Activated CD8-positive, alpha-beta memory T cell treated with anti-CD3 and anti-CD28 coated beads, Interleukin-2, amount 10 ng/mL, durations not matched to agents 7 days and 5 days (primary cell): ENCODE data around the gene EPN3. TPM values are rescaled to one million over a fixed set of nuclear protein-coding genes. Genes with fewer than 3 reads are reported as not detected.
A peak's percentile ranks its signal among the peaks of the same experiment; 100 is the strongest.

Experiments used
- ATAC-seq: fragments of 150-1000 bp; cut with Tn5 transposase; one replicate; pipeline ENCODE4 v1.10.0; 2021; ENCODE audit warnings: moderate library complexity
- CTCF ChIA-PET: fragments of 350-600 bp; sonication (Branson Sonifier 250); formaldehyde crosslinking; loops from one replicate; lab custom pipeline; 2021; ENCODE audit warnings: antibody characterized with exemption; lab: Charles Lee
- DNase-seq: peaks from one replicate; pipeline ENCODE4 v3.0.0-alpha.2; 2020
- H3K27ac Mint-ChIP-seq: one replicate; pipeline ENCODE4 v1.8.0; 2021; ENCODE audit warnings: mild to moderate bottlenecking, mixed read lengths
- H3K27me3 Mint-ChIP-seq: one replicate; pipeline ENCODE4 v1.8.0; 2021; ENCODE audit warnings: mixed read lengths
- H3K36me3 Mint-ChIP-seq: one replicate; pipeline ENCODE4 v1.8.0; 2021; ENCODE audit warnings: mild to moderate bottlenecking, mixed read lengths
- H3K4me1 Mint-ChIP-seq: one replicate; pipeline ENCODE4 v1.8.0; 2021; ENCODE audit warnings: mixed read lengths
- H3K4me3 Mint-ChIP-seq: one replicate; pipeline ENCODE4 v1.8.0; 2021; ENCODE audit warnings: mild to moderate bottlenecking, moderate library complexity, mixed read lengths
- H3K9me3 Mint-ChIP-seq: one replicate; pipeline ENCODE4 v1.8.0; 2022; ENCODE audit warnings: low read depth, mixed read lengths
- total RNA-seq, 2 experiments: library from RNA; stranded (reverse); gene quantifications; one replicate each; pipeline ENCODE4 v1.2.3, GENCODE V29; 2021

The EPN3 gene
- total RNA-seq, 2 experiments from 2014 or later: not detected

- Mint-ChIP-seq H3K27ac (no peak overlapping the region), H3K4me1 (peaks cover 14% of the 10 kb centered on the region), H3K4me3 (no peak overlapping the region), H3K36me3 (no peaks in the 10 kb centered on the region), H3K9me3 (no peaks in the 10 kb centered on the region), H3K27me3 (peaks cover 59% of the 10 kb centered on the region)
- CTCF ChIA-PET: interaction anchor here (1.5 to 2.7 kb wide), 2 partner anchors 10 to 31 kb away, joined by 4 to 13 read pairs; no protein-coding TSS in a partner anchor
- DNase-seq: no peak
- ATAC-seq: no peak
Observed at GRCh38 chr17:50531428-50532025, 1.0 kb upstream of the EPN3 start.

DNA sequence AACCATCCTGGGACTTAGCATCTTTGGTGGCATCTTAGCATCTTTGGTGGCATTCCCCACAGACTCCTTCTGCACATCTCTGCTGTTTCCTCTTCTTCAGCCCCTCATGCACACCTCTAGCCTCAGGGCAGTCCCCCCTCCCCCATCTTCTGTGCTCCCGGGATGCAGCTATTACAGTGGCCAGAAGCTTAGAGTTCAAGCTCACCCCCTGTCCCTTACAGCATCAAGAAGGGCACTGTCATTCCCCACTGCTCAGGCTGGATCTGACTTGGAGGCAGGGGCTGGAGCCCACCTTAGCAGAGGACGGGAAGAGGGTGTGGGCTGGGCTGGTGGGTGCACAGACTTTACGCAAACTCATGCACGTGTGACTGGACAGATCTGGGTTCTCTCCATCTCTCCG is 650 bp downstream of the EPN3 start:
- Mint-ChIP-seq H3K4me1 (peaks cover 14% of the 10 kb centered on the region), H3K9me3 (no peaks in the 10 kb centered on the region), H3K27ac (no peak overlapping the region), H3K4me3 (no peak overlapping the region), H3K36me3 (no peaks in the 10 kb centered on the region), H3K27me3 (peaks cover 59% of the 10 kb centered on the region)
- no peak for ATAC-seq
- DNase-seq: no peak
- CTCF ChIA-PET: interaction anchor here (1.1 to 1.7 kb wide), 4 partner anchors 9 to 55 kb away, joined by 3 to 9 read pairs (median 3); partner anchors contain the start of gene RSAD1

DNA sequence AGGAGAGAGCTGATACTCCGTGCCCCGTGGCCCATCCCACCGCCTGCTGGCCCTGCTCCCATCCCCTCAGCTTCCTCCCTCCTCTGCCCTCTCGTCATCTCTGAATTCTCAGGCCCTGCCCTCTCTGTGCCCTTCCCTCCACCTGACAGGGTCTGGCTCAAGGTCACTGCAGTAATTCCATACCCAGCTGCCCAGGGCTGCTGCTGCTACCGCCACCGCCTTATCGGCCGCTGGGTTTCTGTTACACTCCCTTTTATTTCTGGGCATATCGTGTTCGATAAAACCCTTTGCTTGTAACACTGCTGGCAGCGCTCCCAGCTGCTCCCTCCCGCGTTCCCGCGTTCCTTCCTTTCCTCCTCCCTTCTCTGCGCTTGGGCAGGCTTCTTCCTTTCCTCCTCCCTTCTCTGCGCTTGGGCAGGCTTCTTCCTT is 1.2 kb downstream of the EPN3 start:
- Mint-ChIP-seq H3K36me3 (no peaks in the 10 kb centered on the region), H3K4me1 (peaks cover 14% of the 10 kb centered on the region), H3K9me3 (no peaks in the 10 kb centered on the region), H3K27me3 (peaks cover 59% of the 10 kb centered on the region), H3K27ac (no peak overlapping the region), H3K4me3 (no peak overlapping the region)
- no peak for DNase-seq
- CTCF ChIA-PET: interaction anchor here (1.1 to 1.7 kb wide), 4 partner anchors 8 to 55 kb away, joined by 3 to 9 read pairs (median 3); partner anchors contain the start of gene RSAD1
- no peak for ATAC-seq

DNA sequence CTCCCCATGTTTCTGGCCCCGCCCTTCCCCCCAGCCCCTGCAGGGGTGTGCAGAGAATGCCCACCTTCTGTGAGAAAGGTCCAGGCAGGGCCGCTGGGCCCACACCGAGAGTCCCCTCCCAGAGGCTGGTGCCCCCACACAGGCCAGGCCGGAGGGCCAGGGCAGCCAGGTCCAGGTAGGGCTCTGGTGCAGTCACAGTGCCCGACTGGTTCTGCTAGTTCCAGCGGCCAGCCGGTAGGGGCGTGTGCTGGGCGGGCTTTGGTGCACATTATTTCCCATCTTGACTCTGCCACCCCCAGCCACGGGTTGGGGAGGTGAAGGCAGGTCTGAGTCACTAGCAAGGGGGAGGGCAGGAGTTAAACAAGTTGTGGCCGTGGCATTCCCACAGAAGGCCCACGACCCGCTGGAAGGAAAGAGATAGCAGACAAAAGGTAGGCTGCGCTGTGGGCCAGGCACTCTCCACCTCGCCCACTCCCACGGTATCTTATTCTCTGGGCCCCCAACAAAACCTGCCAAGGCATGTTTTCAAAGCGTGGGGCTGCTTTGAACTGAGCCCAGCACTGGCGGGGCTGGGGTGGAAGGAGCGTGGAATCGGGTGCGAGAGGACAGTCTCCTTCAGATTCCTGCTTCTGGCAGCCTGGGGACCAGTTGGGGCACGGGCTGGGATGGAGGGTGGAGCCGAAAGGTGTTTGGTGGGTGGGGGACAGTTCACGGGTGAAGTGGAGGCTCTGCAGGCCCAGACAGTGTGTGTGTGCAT is 1.9 kb downstream of the EPN3 start:
- CTCF ChIA-PET: interaction anchor here (1.1 to 2.0 kb wide), 4 partner anchors 7 to 56 kb away, joined by 3 to 9 read pairs (median 4); partner anchors contain the start of genes RSAD1 and SPATA20
- peaks cover 14% of the 10 kb centered on the region for H3K4me1 Mint-ChIP-seq
- H3K4me3 Mint-ChIP-seq: no peak overlapping the region
- no peak overlapping the region for H3K27ac Mint-ChIP-seq
- H3K36me3 Mint-ChIP-seq: no peaks in the 10 kb centered on the region
- no peaks in the 10 kb centered on the region for H3K9me3 Mint-ChIP-seq
- peaks cover 59% of the 10 kb centered on the region for H3K27me3 Mint-ChIP-seq
- ATAC-seq: peak; percentile 61
- DNase-seq: no peak

DNA sequence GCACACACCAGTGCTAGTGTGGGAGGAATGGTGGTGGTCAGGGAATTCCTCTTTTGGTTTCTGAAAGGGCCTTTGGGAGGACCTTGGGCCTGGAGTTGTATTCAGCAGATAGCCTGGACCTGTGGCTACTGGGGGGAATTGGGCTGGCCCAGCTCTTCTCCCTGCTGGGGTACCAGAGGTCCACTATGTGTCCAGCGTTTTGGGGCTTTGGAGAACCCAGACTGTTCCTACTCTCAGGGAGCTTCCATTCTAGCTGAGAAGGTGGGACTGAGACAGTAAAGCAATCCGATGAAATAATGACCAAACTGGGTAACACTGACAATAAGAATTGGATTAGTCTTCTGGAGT is 2.4 kb downstream of the EPN3 start:
- peaks cover 54% of the 10 kb centered on the region for H3K27me3 Mint-ChIP-seq
- H3K36me3 Mint-ChIP-seq: no peaks in the 10 kb centered on the region
- no peak for DNase-seq
- ATAC-seq: no peak
- H3K9me3 Mint-ChIP-seq: no peaks in the 10 kb centered on the region
- H3K4me3 Mint-ChIP-seq: no peak overlapping the region
- CTCF ChIA-PET: interaction anchor here (1.0 to 2.0 kb wide), 2 partner anchors 12 to 16 kb away, joined by 3 to 4 read pairs; partner anchors contain the start of gene SPATA20
- H3K27ac Mint-ChIP-seq: no peak overlapping the region
- H3K4me1 Mint-ChIP-seq: peaks cover 14% of the 10 kb centered on the region

- peaks cover 14% of the 10 kb centered on the region for H3K4me1 Mint-ChIP-seq
- no peak overlapping the region for H3K27ac Mint-ChIP-seq
- no peak for DNase-seq
- no peaks in the 10 kb centered on the region for H3K36me3 Mint-ChIP-seq
- CTCF ChIA-PET: interaction anchor here (1.0 to 2.0 kb wide), 2 partner anchors 11 to 17 kb away, joined by 3 to 4 read pairs; partner anchors contain the start of gene SPATA20
- H3K27me3 Mint-ChIP-seq: peaks cover 51% of the 10 kb centered on the region
- no peaks in the 10 kb centered on the region for H3K9me3 Mint-ChIP-seq
- no peak overlapping the region for H3K4me3 Mint-ChIP-seq
- ATAC-seq: no peak
Observed at GRCh38 chr17:50535407-50535806, 2.9 kb downstream of the EPN3 start.

DNA sequence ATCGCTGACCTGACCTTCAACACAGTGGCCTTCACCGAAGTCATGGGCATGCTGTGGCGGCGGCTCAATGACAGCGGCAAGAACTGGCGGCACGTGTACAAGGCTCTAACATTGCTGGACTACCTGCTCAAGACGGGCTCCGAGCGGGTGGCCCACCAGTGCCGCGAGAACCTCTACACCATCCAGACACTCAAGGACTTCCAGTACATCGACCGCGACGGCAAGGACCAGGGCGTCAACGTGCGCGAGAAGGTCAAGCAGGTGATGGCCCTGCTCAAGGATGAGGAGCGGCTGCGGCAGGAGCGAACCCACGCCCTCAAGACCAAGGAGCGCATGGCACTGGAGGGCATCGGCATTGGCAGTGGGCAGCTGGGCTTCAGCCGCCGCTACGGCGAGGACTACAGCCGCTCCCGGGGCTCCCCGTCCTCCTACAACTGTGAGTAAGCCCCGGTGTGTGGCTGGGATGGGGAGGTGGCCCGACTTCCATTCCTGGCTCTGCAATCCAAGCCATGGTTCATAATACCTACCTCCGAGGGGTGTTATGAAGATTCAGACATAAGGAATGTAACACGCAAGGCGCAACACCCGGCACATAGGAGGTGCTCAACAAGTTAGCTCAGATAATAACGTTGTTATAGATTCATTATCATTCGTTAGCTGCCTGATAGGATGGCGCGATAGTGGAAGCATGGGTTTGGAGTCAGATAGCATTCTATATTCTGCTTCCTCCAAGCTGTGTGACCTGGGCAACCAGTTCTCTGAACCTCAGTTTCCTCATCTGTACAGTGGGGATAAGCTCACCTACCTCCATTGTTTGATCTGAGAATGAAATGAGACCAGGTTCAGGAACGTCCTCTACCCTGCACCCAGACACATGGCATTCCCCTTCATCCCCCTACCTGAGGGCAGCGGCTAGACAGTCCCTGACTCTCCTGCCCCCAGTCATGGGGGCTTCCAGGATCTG is 4.4 kb downstream of the EPN3 start:
- ATAC-seq (no peak), DNase-seq (no peak)
- peaks cover 37% of the 10 kb centered on the region for H3K27me3 Mint-ChIP-seq
- no peak overlapping the region for H3K4me3 Mint-ChIP-seq
- no peak overlapping the region for H3K27ac Mint-ChIP-seq
- no peaks in the 10 kb centered on the region for H3K9me3 Mint-ChIP-seq
- no peaks in the 10 kb centered on the region for H3K36me3 Mint-ChIP-seq
- CTCF ChIA-PET: interaction anchor here (1.1 to 2.0 kb wide), 2 partner anchors 10 to 59 kb away, joined by 3 to 4 read pairs; partner anchors contain the start of gene SPATA20
- H3K4me1 Mint-ChIP-seq: peaks cover 16% of the 10 kb centered on the region

GRCh38 chr17:50537721-50538548 is 5.4 kb downstream of the EPN3 start:
- peaks cover 27% of the 10 kb centered on the region for H3K27me3 Mint-ChIP-seq
- no peaks in the 10 kb centered on the region for H3K36me3 Mint-ChIP-seq
- DNase-seq (no peak), ATAC-seq (no peak)
- no peak overlapping the region for H3K4me3 Mint-ChIP-seq
- H3K27ac Mint-ChIP-seq: no peak overlapping the region
- H3K4me1 Mint-ChIP-seq: peaks cover 20% of the 10 kb centered on the region
- CTCF ChIA-PET: interaction anchor here (0.6 to 1.1 kb wide), 2 partner anchors 60 to 871 kb away, joined by 3 read pairs; no protein-coding TSS in a partner anchor
- H3K9me3 Mint-ChIP-seq: no peaks in the 10 kb centered on the region

- Mint-ChIP-seq H3K27me3 (peaks cover 19% of the 10 kb centered on the region), H3K4me1 (peaks cover 14% of the 10 kb centered on the region), H3K36me3 (no peaks in the 10 kb centered on the region), H3K27ac (no peak overlapping the region), H3K9me3 (no peaks in the 10 kb centered on the region), H3K4me3 (no peak overlapping the region)
- CTCF ChIA-PET: interaction anchor here (0.6 kb wide), 1 partner anchor 872 kb away, joined by 3 read pairs; no protein-coding TSS in a partner anchor
- no peak for ATAC-seq
- no peak for DNase-seq
Observed at GRCh38 chr17:50538549-50539410, 6.2 kb downstream of the EPN3 start.

GRCh38 chr17:50539762-50540559 is 7.4 kb downstream of the EPN3 start:
- H3K27me3 Mint-ChIP-seq: peaks cover 8% of the 10 kb centered on the region
- CTCF ChIA-PET: interaction anchor here (0.6 to 3.6 kb wide), 2 partner anchors 54 to 56 kb away, joined by 3 to 20 read pairs; no protein-coding TSS in a partner anchor
- H3K27ac Mint-ChIP-seq: no peak overlapping the region
- DNase-seq: no peak
- no peak for ATAC-seq
- no peaks in the 10 kb centered on the region for H3K36me3 Mint-ChIP-seq
- peaks cover 9% of the 10 kb centered on the region for H3K4me1 Mint-ChIP-seq
- H3K4me3 Mint-ChIP-seq: no peak overlapping the region
- H3K9me3 Mint-ChIP-seq: no peaks in the 10 kb centered on the region
